Caco-2 (cell line): Measurements from ENCODE around the gene FAM50B. TPM values are rescaled to one million over a fixed set of nuclear protein-coding genes. Genes with fewer than 3 reads are reported as not detected.

ENCODE experiments used
- BruUV-seq: library from RNA; stranded (reverse); fragments of 400-500 nt; replicated peaks from 2 replicates; lab custom pipeline; 2021; lab: Mats Ljungman, UMichigan
- CTCF ChIA-PET: fragments of 300-600 bp; sonication (Branson Sonifier 250); formaldehyde crosslinking; loops from one replicate; lab custom pipeline; 2022; ENCODE audit warnings: antibody characterized with exemption; lab: Charles Lee
- POLR2A ChIA-PET: fragments of 300-600 bp; sonication (Branson Sonifier 250); formaldehyde crosslinking; loops from one replicate; lab custom pipeline; 2022; ENCODE audit warnings: antibody characterized with exemption; lab: Charles Lee
- DNase-seq, 2 experiments: peaks; one replicate each; pipeline versions ENCODE4 v3.0.0 to v3.0.0-alpha.2; 2020 to 2022
- H3K27me3 ChIP-seq: replicated peaks from 2 replicates; pipeline ENCODE4 v1.6.0; 2011; ENCODE audit warnings: low read length; ENCODE audit not compliant: control insufficient read depth, insufficient read depth
- H3K36me3 ChIP-seq: 2 replicates; pipeline ENCODE4 v1.5.1; 2011; ENCODE audit warnings: low read length; ENCODE audit not compliant: control insufficient read depth, insufficient read depth
- H3K4me1 ChIP-seq: fragments of 250-450 bp; sonication (Bioruptor Pico); 2 replicates; pipeline ENCODE4 v1.5.1; 2020; ENCODE audit warnings: mild to moderate bottlenecking
- H3K4me3 ChIP-seq: 2 replicates; pipeline ENCODE4 v1.5.1; 2011; ENCODE audit warnings: low read depth, mild to moderate bottlenecking, control low read depth, low read length
- H3K9me3 ChIP-seq: fragments of 250-450 bp; sonication (Bioruptor Pico); 2 replicates; pipeline ENCODE4 v1.5.1; 2020; ENCODE audit warnings: mild to moderate bottlenecking, moderate library complexity
- H3K27ac Mint-ChIP-seq: one replicate; pipeline ENCODE4 v1.8.0; 2022; ENCODE audit warnings: mixed read lengths; ENCODE audit not compliant: unreplicated experiment
- H3K27me3 Mint-ChIP-seq: one replicate; pipeline ENCODE4 v1.8.0; 2022; ENCODE audit warnings: mixed read lengths; ENCODE audit not compliant: insufficient read depth, unreplicated experiment
- H3K36me3 Mint-ChIP-seq: one replicate; pipeline ENCODE4 v1.8.0; 2022; ENCODE audit warnings: mild to moderate bottlenecking, mixed read lengths; ENCODE audit not compliant: insufficient read depth, unreplicated experiment
- H3K4me1 Mint-ChIP-seq: one replicate; pipeline ENCODE4 v1.8.0; 2022; ENCODE audit warnings: low read depth, mixed read lengths; ENCODE audit not compliant: unreplicated experiment
- H3K4me3 Mint-ChIP-seq: one replicate; pipeline ENCODE4 v1.8.0; 2022; ENCODE audit warnings: mild to moderate bottlenecking, moderate library complexity, mixed read lengths; ENCODE audit not compliant: unreplicated experiment
- H3K9me3 Mint-ChIP-seq: one replicate; pipeline ENCODE4 v1.8.0; 2022; ENCODE audit warnings: mixed read lengths; ENCODE audit not compliant: unreplicated experiment
- intact Hi-C: fragments of 100-400 bp; cut with micrococcal nuclease; formaldehyde crosslinking; loops from one replicate; pipeline ENCODE4 v1.10.0; 2022; ENCODE audit not compliant: unreplicated experiment
- total RNA-seq: library from RNA; stranded (reverse); gene quantifications from 2 replicates; pipeline ENCODE4 v1.2.3, GENCODE V29; 2022
- TF ChIP-seq, protein P1 (sequence below), 2 experiments: fragments of 200-600 bp in 1 of 2; IDR thresholded peaks; 1 replicate in 1 of 2; 2 replicates in 1 of 2; pipeline versions ENCODE4 v1.5.1 to v1.8.0; 2011 to 2022; ENCODE audit warnings: antibody characterized with exemption in 1 of 2, control low read depth in 1 of 2, inconsistent platforms in 1 of 2, low read depth in 1 of 2, low read length in 1 of 2, mild to moderate bottlenecking in 1 of 2, moderate library complexity in 1 of 2; ENCODE audit not compliant: insufficient read depth in 1 of 2, severe bottlenecking in 1 of 2, unreplicated experiment in 1 of 2

Gene FAM50B
- total RNA-seq, 1 experiment from 2014 or later = not detected

DNA sequence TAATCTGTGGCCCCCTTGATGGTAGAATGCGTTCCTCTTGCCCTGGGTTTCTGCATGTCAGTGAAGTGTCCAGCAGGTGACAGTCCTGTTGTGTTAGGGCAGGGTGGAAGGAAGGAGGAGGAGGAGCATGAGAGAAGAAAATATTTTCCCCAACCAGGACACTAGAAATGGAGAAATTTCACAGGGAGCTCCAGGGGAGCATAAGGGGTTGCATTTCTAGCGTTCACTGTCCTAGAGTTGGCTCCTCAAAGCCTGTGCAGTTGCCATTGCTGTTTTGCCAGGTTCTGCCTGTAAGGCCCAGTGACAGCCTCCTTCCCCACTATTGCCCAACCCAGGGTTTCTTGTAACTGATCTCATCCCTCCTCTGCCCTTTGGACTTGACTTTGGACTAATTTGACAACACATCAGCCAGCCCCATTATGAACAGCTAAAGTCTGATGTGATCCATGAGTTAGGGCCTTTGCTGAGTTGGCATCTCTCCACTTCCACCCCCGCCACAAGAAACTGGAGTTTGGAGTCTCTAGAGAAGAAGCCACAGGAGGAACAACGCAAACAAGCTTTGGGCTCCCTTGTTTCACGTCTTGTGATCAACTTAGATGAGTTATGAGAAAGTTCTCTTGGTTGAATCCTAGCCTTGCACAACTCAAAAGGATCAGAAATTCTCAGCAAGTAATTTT lies 14.0 kb upstream of the FAM50B start:
- Histone ChIP-seq H3K4me3 (no peak overlapping the region), H3K4me1 (peaks cover 11% of the 10 kb centered on the region), H3K36me3 (no peaks in the 10 kb centered on the region), H3K9me3 (no peaks in the 10 kb centered on the region), H3K27me3 (no peaks in the 10 kb centered on the region)
- Mint-ChIP-seq H3K4me3 (no peak overlapping the region), H3K9me3 (no peaks in the 10 kb centered on the region), H3K4me1 (peaks cover 7% of the 10 kb centered on the region), H3K36me3 (no peaks in the 10 kb centered on the region), H3K27ac (no peak overlapping the region), H3K27me3 (no peaks in the 10 kb centered on the region)
- BruUV-seq = no TSS peak
- peak; percentile 62 for DNase-seq
- CTCF ChIA-PET = interaction anchor here (0.9 to 1.7 kb wide), 4 partner anchors 26 to 143 kb away, joined by 3 to 16 read pairs (median 8); no protein-coding TSS in a partner anchor
- TF ChIP-seq, protein P1, sequence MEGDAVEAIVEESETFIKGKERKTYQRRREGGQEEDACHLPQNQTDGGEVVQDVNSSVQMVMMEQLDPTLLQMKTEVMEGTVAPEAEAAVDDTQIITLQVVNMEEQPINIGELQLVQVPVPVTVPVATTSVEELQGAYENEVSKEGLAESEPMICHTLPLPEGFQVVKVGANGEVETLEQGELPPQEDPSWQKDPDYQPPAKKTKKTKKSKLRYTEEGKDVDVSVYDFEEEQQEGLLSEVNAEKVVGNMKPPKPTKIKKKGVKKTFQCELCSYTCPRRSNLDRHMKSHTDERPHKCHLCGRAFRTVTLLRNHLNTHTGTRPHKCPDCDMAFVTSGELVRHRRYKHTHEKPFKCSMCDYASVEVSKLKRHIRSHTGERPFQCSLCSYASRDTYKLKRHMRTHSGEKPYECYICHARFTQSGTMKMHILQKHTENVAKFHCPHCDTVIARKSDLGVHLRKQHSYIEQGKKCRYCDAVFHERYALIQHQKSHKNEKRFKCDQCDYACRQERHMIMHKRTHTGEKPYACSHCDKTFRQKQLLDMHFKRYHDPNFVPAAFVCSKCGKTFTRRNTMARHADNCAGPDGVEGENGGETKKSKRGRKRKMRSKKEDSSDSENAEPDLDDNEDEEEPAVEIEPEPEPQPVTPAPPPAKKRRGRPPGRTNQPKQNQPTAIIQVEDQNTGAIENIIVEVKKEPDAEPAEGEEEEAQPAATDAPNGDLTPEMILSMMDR (IDR thresholded peaks at IDR 0.05; ENCODE audit: insufficient read depth in 1 of 2, low read depth in 1 of 2, low read length in 1 of 2, severe bottlenecking in 1 of 2, unreplicated experiment in 1 of 2) = peak; percentile 65 to 73
- intact Hi-C loops = loop anchor here (1.0 to 5.0 kb wide), 4 partner anchors 37 to 143 kb away; no protein-coding TSS in a partner anchor
- POLR2A ChIA-PET = no interaction called here

DNA sequence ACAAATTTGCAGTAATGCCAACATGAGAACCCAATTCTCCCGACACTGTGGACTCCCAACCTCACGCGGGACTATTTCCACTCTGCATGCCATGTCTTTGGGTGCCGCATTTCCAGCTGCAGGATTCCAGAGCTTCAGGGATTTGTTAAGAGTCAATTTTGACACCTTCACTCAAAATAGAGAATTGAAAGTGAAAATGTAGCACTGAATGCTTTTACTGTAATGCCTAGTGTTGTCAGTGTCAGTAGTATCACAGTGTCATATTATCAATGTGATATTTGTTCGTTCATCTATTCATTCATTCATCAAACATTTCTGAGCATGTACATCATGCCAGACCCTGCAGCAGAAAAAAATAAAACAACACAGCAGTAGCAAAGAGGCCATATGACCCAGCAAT lies 13.4 kb upstream of the FAM50B start:
- Mint-ChIP-seq H3K36me3 (no peaks in the 10 kb centered on the region), H3K27me3 (no peaks in the 10 kb centered on the region), H3K4me1 (peaks cover 7% of the 10 kb centered on the region), H3K4me3 (no peak overlapping the region), H3K27ac (no peak overlapping the region), H3K9me3 (no peaks in the 10 kb centered on the region)
- CTCF ChIA-PET = interaction anchor here (0.9 to 1.7 kb wide), 4 partner anchors 27 to 142 kb away, joined by 3 to 16 read pairs (median 8); no protein-coding TSS in a partner anchor
- Histone ChIP-seq H3K36me3 (no peaks in the 10 kb centered on the region), H3K4me1 (peaks cover 13% of the 10 kb centered on the region), H3K9me3 (no peaks in the 10 kb centered on the region), H3K4me3 (no peak overlapping the region), H3K27me3 (no peaks in the 10 kb centered on the region)
- TF ChIP-seq, protein P1 (IDR thresholded peaks at IDR 0.05; ENCODE audit: insufficient read depth in 1 of 2, low read depth in 1 of 2, low read length in 1 of 2, severe bottlenecking in 1 of 2, unreplicated experiment in 1 of 2) = no peak
- intact Hi-C loops = loop anchor here (1.0 to 5.0 kb wide), 4 partner anchors 37 to 143 kb away; no protein-coding TSS in a partner anchor
- BruUV-seq = no TSS peak
- no peak for DNase-seq
- POLR2A ChIA-PET = no interaction called here

DNA sequence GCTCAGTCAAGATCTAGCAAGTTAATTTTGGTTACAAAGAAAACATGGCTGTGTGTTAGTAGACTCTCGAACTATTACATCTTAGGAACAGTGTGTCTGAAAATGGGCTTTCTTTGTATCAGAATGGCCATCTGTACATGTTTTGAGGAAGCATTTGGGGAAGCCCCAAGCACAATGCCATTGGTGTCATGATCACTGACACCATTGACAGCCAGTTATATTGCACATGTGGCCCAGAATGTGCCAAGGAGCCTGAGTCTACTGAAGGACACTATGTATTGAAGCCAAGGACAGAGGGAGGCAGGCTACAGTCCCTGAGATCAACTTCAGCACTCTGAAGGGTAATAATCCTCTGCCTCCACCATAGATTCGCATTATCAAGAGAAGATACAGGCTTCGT lies 12.6 kb upstream of the FAM50B start:
- Histone ChIP-seq H3K4me1 (peaks cover 14% of the 10 kb centered on the region), H3K36me3 (no peaks in the 10 kb centered on the region), H3K9me3 (no peaks in the 10 kb centered on the region), H3K27me3 (no peaks in the 10 kb centered on the region), H3K4me3 (no peak overlapping the region)
- Mint-ChIP-seq H3K4me3 (no peak overlapping the region), H3K27ac (no peak overlapping the region), H3K9me3 (no peaks in the 10 kb centered on the region), H3K4me1 (peaks cover 7% of the 10 kb centered on the region), H3K27me3 (no peaks in the 10 kb centered on the region), H3K36me3 (no peaks in the 10 kb centered on the region)
- intact Hi-C loops = loop anchor here (5.0 kb wide), 1 partner anchor 36 kb away; no protein-coding TSS in a partner anchor
- ChIA-PET CTCF (no interaction called here), POLR2A (no interaction called here)
- no peak for DNase-seq
- TF ChIP-seq, protein P1 (IDR thresholded peaks at IDR 0.05; ENCODE audit: insufficient read depth in 1 of 2, low read depth in 1 of 2, low read length in 1 of 2, severe bottlenecking in 1 of 2, unreplicated experiment in 1 of 2) = no peak
- BruUV-seq = no TSS peak
